Calu3 (cell line): ENCODE measurements around the gene ZNF407. TPM values are rescaled to one million over a fixed set of nuclear protein-coding genes. Genes with fewer than 3 reads are reported as not detected.

Experiments
- BruUV-seq: library from RNA; stranded (reverse); fragments of 400-500 nt; replicated peaks from 2 replicates; lab custom pipeline; 2021; lab: Mats Ljungman, UMichigan
- CTCF ChIA-PET: fragments of 300-600 bp; sonication (Branson Sonifier 250); formaldehyde crosslinking; loops from one replicate; lab custom pipeline; 2022; ENCODE audit warnings: antibody characterized with exemption; lab: Charles Lee
- DNase-seq: peaks from one replicate; pipeline ENCODE4 v3.0.0; 2022
- H3K27ac Mint-ChIP-seq: one replicate; pipeline ENCODE4 v1.8.0; 2022; ENCODE audit warnings: mixed read lengths; ENCODE audit not compliant: unreplicated experiment
- H3K27me3 Mint-ChIP-seq: one replicate; pipeline ENCODE4 v1.8.0; 2022; ENCODE audit warnings: mixed read lengths; ENCODE audit not compliant: unreplicated experiment
- H3K36me3 Mint-ChIP-seq: one replicate; pipeline ENCODE4 v1.8.0; 2022; ENCODE audit warnings: mild to moderate bottlenecking, moderate library complexity, mixed read lengths; ENCODE audit not compliant: insufficient read depth, unreplicated experiment
- H3K4me1 Mint-ChIP-seq: one replicate; pipeline ENCODE4 v1.8.0; 2022; ENCODE audit warnings: mild to moderate bottlenecking, low read depth, mixed read lengths; ENCODE audit not compliant: unreplicated experiment
- H3K4me3 Mint-ChIP-seq: one replicate; pipeline ENCODE4 v1.8.0; 2022; ENCODE audit warnings: mild to moderate bottlenecking, low read depth, moderate library complexity, mixed read lengths; ENCODE audit not compliant: unreplicated experiment
- H3K9me3 Mint-ChIP-seq: one replicate; pipeline ENCODE4 v1.8.0; 2022; ENCODE audit warnings: low read depth, mixed read lengths; ENCODE audit not compliant: unreplicated experiment
- CTCF ChIP-seq: fragments of 200-600 bp; IDR thresholded peaks from one replicate; pipeline ENCODE4 v1.8.0; 2022; ENCODE audit warnings: antibody characterized with exemption; ENCODE audit not compliant: unreplicated experiment
- intact Hi-C: fragments of 100-400 bp; cut with micrococcal nuclease; formaldehyde crosslinking; loops from one replicate; pipeline ENCODE4 v1.10.0; 2022; ENCODE audit not compliant: unreplicated experiment
- total RNA-seq: library from RNA; stranded (reverse); gene quantifications from 2 replicates; pipeline ENCODE4 v1.2.3, GENCODE V29; 2022

The ZNF407 gene
- total RNA-seq, 1 experiment from 2014 or later = 17.4 TPM

GRCh38 chr18:74661008-74661407, 63.3 kb downstream of the ZNF407 start:
- no TSS peak for BruUV-seq
- TF ChIP-seq CTCF = no peak
- no peaks in the 10 kb centered on the region for H3K9me3 Mint-ChIP-seq
- DNase-seq = no peak
- CTCF ChIA-PET = no interaction called here
- H3K36me3 Mint-ChIP-seq = no peaks in the 10 kb centered on the region
- intact Hi-C loops = no loop called here
- peaks cover 8% of the 10 kb centered on the region for H3K4me1 Mint-ChIP-seq
- no peak overlapping the region for H3K27ac Mint-ChIP-seq
- H3K4me3 Mint-ChIP-seq = no peak overlapping the region
- H3K27me3 Mint-ChIP-seq = no peaks in the 10 kb centered on the region

- Mint-ChIP-seq H3K27ac (no peak overlapping the region), H3K36me3 (no peaks in the 10 kb centered on the region), H3K4me1 (peaks cover 8% of the 10 kb centered on the region), H3K9me3 (no peaks in the 10 kb centered on the region), H3K27me3 (no peaks in the 10 kb centered on the region), H3K4me3 (no peak overlapping the region)
- CTCF ChIA-PET = no interaction called here
- intact Hi-C loops = no loop called here
- TF ChIP-seq CTCF = no peak
- no TSS peak for BruUV-seq
- no peak for DNase-seq
Observed at GRCh38 chr18:74661691-74662090, 64.0 kb downstream of the ZNF407 start.

GRCh38 chr18:74662622-74663021, 65.0 kb downstream of the ZNF407 start:
- no peak overlapping the region for H3K27ac Mint-ChIP-seq
- peaks cover 6% of the 10 kb centered on the region for H3K4me1 Mint-ChIP-seq
- no peaks in the 10 kb centered on the region for H3K36me3 Mint-ChIP-seq
- H3K9me3 Mint-ChIP-seq = no peaks in the 10 kb centered on the region
- TF ChIP-seq CTCF = no peak
- no peak overlapping the region for H3K4me3 Mint-ChIP-seq
- CTCF ChIA-PET = no interaction called here
- no peak for DNase-seq
- intact Hi-C loops = no loop called here
- no TSS peak for BruUV-seq
- no peaks in the 10 kb centered on the region for H3K27me3 Mint-ChIP-seq

GRCh38 chr18:74665346-74665745, 67.7 kb downstream of the ZNF407 start:
- no peak for TF ChIP-seq CTCF
- Mint-ChIP-seq H3K4me3 (no peak overlapping the region), H3K4me1 (peaks cover 8% of the 10 kb centered on the region), H3K9me3 (no peaks in the 10 kb centered on the region), H3K27me3 (no peaks in the 10 kb centered on the region), H3K36me3 (no peaks in the 10 kb centered on the region), H3K27ac (no peak overlapping the region)
- DNase-seq = no peak
- intact Hi-C loops = no loop called here
- CTCF ChIA-PET = no interaction called here
- no TSS peak for BruUV-seq

- CTCF ChIA-PET = no interaction called here
- TF ChIP-seq CTCF = no peak
- no peaks in the 10 kb centered on the region for H3K27me3 Mint-ChIP-seq
- DNase-seq = no peak
- H3K4me1 Mint-ChIP-seq = peaks cover 8% of the 10 kb centered on the region
- H3K9me3 Mint-ChIP-seq = no peaks in the 10 kb centered on the region
- H3K27ac Mint-ChIP-seq = no peak overlapping the region
- no peaks in the 10 kb centered on the region for H3K36me3 Mint-ChIP-seq
- H3K4me3 Mint-ChIP-seq = no peak overlapping the region
- no TSS peak for BruUV-seq
- intact Hi-C loops = no loop called here
Observed at GRCh38 chr18:74665905-74666304, 68.2 kb downstream of the ZNF407 start.
